CD8-positive, alpha-beta memory T cell (primary cell): ENCODE results near the gene PIK3AP1. TPM values are rescaled to one million over a fixed set of nuclear protein-coding genes. Genes with fewer than 3 reads are reported as not detected.
A peak's percentile ranks its signal among the peaks of the same experiment; 100 is the strongest.

ENCODE experiments used
- CTCF ChIA-PET: fragments of 350-600 bp; sonication (Branson Sonifier 250); formaldehyde crosslinking; loops from one replicate; lab custom pipeline; 2021; ENCODE audit warnings: antibody characterized with exemption; lab: Charles Lee
- POLR2A ChIA-PET: fragments of 350-600 bp; sonication (Branson Sonifier 250); formaldehyde crosslinking; loops from one replicate; lab custom pipeline; 2021; ENCODE audit warnings: antibody characterized with exemption; lab: Charles Lee
- DNase-seq, 5 donors: peaks; one replicate each; pipeline versions ENCODE4 v3.0.0 to v3.0.0-alpha.2; 2020 to 2022; ENCODE audit warnings: mixed read lengths in 1 of 5
- H3K27ac ChIP-seq: one replicate; pipeline ENCODE4 v1.7.0; 2013; ENCODE audit warnings: low read depth, mild to moderate bottlenecking, low read length, moderate library complexity
- H3K27me3 ChIP-seq: 2 replicates; pipeline ENCODE4 v1.7.0; 2013; ENCODE audit warnings: low read length, mild to moderate bottlenecking; ENCODE audit not compliant: insufficient read depth, poor library complexity, severe bottlenecking
- H3K36me3 ChIP-seq: 2 replicates; pipeline ENCODE4 v1.7.0; 2013; ENCODE audit warnings: mild to moderate bottlenecking, low read length, moderate library complexity; ENCODE audit not compliant: insufficient read depth
- H3K4me1 ChIP-seq: 2 replicates; pipeline ENCODE4 v1.7.0; 2013; ENCODE audit warnings: mild to moderate bottlenecking, low read length, moderate library complexity; ENCODE audit not compliant: insufficient read depth
- H3K4me3 ChIP-seq: 2 replicates; pipeline ENCODE4 v1.7.0; 2013; ENCODE audit warnings: mild to moderate bottlenecking, low read length
- H3K9me3 ChIP-seq: 2 replicates; pipeline ENCODE4 v1.7.0; 2013; ENCODE audit warnings: mild to moderate bottlenecking, low read length
- H3K27ac Mint-ChIP-seq, 8 donors: one replicate each; pipeline ENCODE4 v1.8.0; 2020 to 2021; ENCODE audit warnings: mixed read lengths in 8 of 8, mild to moderate bottlenecking in 6 of 8, inconsistent platforms in 3 of 8, moderate library complexity in 3 of 8
- H3K27me3 Mint-ChIP-seq, 2 donors: one replicate each; pipeline ENCODE4 v1.8.0; 2020 to 2021; ENCODE audit warnings: mixed read lengths in 2 of 2, mild to moderate bottlenecking in 1 of 2, moderate library complexity in 1 of 2
- H3K36me3 Mint-ChIP-seq, 3 donors: one replicate each; pipeline ENCODE4 v1.8.0; 2020 to 2021; ENCODE audit warnings: mixed read lengths in 3 of 3, inconsistent platforms in 1 of 3, mild to moderate bottlenecking in 1 of 3
- H3K4me1 Mint-ChIP-seq, 3 donors: one replicate each; pipeline ENCODE4 v1.8.0; 2020 to 2021; ENCODE audit warnings: mixed read lengths in 3 of 3, inconsistent platforms in 1 of 3, mild to moderate bottlenecking in 1 of 3
- H3K4me3 Mint-ChIP-seq, 7 donors: one replicate each; pipeline ENCODE4 v1.8.0; 2020 to 2021; ENCODE audit warnings: mixed read lengths in 7 of 7, mild to moderate bottlenecking in 6 of 7, moderate library complexity in 4 of 7, inconsistent platforms in 2 of 7
- H3K9me3 Mint-ChIP-seq, 5 donors: one replicate each; pipeline ENCODE4 v1.8.0; 2020 to 2022; ENCODE audit warnings: mixed read lengths in 5 of 5, mild to moderate bottlenecking in 3 of 5, moderate library complexity in 2 of 5, inconsistent platforms in 1 of 5
- polyA plus RNA-seq: library from polyadenylated mRNA; unstranded; fragments of 300-500 nt; fragmentation: Illumina TruSeq; gene quantifications from one replicate; pipeline ENCODE4 v1.2.3, GENCODE V29; 2021
- total RNA-seq, 2 experiments: library from RNA; stranded (reverse); gene quantifications; one replicate each; pipeline ENCODE4 v1.2.3, GENCODE V29; 2021

Gene PIK3AP1
- total and polyA plus RNA-seq, 3 experiments from 2014 or later = 5.7 to 37.0 (median 6.7) TPM

DNA sequence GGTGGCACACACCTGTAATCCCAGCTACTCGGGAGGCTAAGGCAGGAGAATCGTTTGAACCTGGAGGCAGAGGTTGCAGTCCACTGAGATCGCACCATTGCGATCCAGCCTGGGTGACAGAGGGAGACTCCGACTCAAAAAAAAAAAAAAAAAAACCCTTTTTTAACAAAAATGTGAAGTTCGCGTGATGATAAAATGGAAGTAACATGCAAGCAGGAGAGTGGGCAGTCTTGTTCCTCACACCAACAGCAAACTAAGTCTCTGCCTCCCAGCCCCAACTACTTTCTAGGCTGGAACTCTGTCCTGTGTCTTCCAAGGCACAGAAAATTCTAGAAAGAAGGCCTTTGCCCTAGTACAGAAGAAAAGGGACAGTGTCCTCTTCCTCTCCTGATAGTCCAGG lies 11.3 kb downstream of the PIK3AP1 start:
- no peaks in the 10 kb centered on the region for H3K9me3 Mint-ChIP-seq
- Histone ChIP-seq H3K27ac (no peak overlapping the region), H3K27me3 (no peaks in the 10 kb centered on the region), H3K4me3 (no peak overlapping the region), H3K36me3 (no peaks in the 10 kb centered on the region), H3K9me3 (no peaks in the 10 kb centered on the region), H3K4me1 (no peaks in the 10 kb centered on the region)
- ChIA-PET POLR2A (no interaction called here), CTCF (no interaction called here)
- no peak for DNase-seq
- peaks cover 9 to 15% (median 10%) of the 10 kb centered on the region in 3 donors for H3K4me1 Mint-ChIP-seq
- H3K36me3 Mint-ChIP-seq = peaks cover 1 to 18% (median 2%) of the 10 kb centered on the region in 3 donors
- H3K4me3 Mint-ChIP-seq = no peak overlapping the region
- peak overlapping the region in 1 of 8 donors; percentile 47 for H3K27ac Mint-ChIP-seq
- H3K27me3 Mint-ChIP-seq = no peaks in the 10 kb centered on the region

DNA sequence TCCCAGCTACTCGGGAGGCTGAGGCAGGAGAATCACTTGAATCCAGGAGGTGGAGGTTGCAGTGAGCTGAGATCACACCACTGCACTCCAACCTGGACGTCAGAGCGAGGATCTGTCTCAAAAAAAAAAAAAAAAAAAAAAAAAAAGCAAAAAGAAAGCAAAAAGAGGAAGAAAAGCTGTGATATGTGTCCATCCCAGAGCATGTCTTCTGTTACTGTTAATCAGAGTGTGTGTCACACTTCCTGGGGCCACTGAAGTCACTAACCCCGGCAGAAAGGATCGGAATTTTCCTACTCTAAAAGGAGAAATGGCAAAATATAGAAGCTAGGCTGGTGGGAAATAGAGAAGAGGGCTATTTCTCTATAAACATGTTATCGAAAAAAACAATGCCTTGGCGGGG lies 11.9 kb downstream of the PIK3AP1 start:
- no peaks in the 10 kb centered on the region for H3K27me3 ChIP-seq
- no peaks in the 10 kb centered on the region for H3K9me3 ChIP-seq
- Mint-ChIP-seq H3K4me3 (no peak overlapping the region), H3K27me3 (no peaks in the 10 kb centered on the region), H3K27ac (no peak overlapping the region), H3K9me3 (no peaks in the 10 kb centered on the region), H3K36me3 (peaks cover 1 to 18% (median 5%) of the 10 kb centered on the region in 3 donors), H3K4me1 (peaks cover 9 to 20% (median 16%) of the 10 kb centered on the region in 3 donors)
- H3K36me3 ChIP-seq = no peaks in the 10 kb centered on the region
- CTCF ChIA-PET = no interaction called here
- no peaks in the 10 kb centered on the region for H3K4me1 ChIP-seq
- no peak overlapping the region for H3K27ac ChIP-seq
- H3K4me3 ChIP-seq = no peak overlapping the region
- POLR2A ChIA-PET = interaction anchor here (0.6 kb wide), 1 partner anchor 86 kb away, joined by 5 read pairs; no protein-coding TSS in a partner anchor
- DNase-seq = no peak

DNA sequence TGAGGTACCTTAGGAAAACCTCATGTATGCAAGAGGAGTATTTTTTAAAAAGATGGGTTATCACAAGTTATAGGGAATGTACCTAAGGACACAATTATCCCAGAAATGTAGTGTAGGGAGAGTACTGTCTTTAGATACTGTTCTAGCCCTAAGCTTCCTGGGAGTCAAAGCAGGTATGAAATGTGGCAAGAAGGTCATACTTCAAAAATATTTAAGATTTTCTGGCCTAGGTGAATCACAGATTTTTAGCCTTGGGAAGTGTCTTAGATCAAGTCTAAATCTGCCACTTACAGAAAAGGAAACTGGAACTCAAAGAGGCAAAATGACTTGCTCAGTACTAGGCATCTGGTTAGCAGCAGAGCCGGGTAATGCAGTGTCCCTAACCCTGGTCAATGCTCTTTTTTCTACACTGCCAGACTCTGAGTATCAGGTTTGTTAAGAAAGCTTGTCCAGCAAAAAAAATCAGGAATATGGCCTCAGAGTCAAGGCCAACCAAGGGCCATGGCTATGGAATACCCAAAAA lies 13.9 kb downstream of the PIK3AP1 start:
- H3K4me1 Mint-ChIP-seq = peaks cover 7 to 25% (median 19%) of the 10 kb centered on the region in 3 donors
- no peaks in the 10 kb centered on the region for H3K9me3 Mint-ChIP-seq
- Histone ChIP-seq H3K27me3 (no peaks in the 10 kb centered on the region), H3K9me3 (no peaks in the 10 kb centered on the region), H3K4me1 (no peaks in the 10 kb centered on the region), H3K4me3 (no peak overlapping the region), H3K36me3 (no peaks in the 10 kb centered on the region), H3K27ac (no peak overlapping the region)
- ChIA-PET POLR2A (no interaction called here), CTCF (no interaction called here)
- no peak overlapping the region for H3K4me3 Mint-ChIP-seq
- peaks cover 3 to 17% (median 5%) of the 10 kb centered on the region in 3 donors for H3K36me3 Mint-ChIP-seq
- DNase-seq = no peak
- no peaks in the 10 kb centered on the region for H3K27me3 Mint-ChIP-seq
- H3K27ac Mint-ChIP-seq = no peak overlapping the region

DNA sequence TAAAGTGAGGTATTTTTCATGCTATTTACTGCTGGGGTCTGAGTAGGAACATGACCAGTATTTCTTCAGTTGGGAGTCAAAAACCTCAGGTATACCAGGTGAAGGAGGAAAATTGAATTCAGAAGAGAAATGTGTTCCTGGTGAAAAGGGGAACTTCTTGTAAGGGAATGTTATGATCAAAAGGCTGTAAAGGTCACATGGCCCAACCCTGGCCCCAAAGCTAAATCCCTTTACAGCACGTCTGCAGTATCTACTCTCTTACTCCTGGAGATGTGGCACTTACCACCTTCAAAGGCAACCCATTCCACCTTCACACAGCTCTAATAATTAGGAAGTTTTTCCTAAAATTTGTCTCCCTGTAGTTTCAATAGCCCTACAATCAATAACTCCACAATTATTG lies 15.2 kb downstream of the PIK3AP1 start:
- POLR2A ChIA-PET = no interaction called here
- Mint-ChIP-seq H3K4me1 (peaks cover 6 to 25% (median 23%) of the 10 kb centered on the region in 3 donors), H3K4me3 (no peak overlapping the region)

DNA sequence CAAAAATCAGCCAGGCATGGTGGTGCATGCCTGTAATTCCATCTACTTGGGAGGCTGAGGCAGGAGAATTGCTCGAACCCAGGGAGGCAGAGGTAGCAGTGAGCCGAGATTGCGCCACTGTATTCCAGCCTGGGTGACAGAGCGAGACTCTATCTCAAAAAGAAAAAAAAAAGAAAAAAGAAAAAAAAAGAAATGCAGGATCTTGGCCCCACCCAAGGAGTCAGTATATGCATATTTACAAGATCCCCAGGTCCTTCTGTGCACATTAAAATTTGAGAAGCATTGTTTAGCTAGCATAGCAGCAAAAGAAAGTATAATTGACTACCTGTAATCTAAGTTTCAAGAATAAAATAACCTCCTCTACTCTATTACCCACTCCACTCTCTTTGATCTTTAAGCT lies 15.8 kb downstream of the PIK3AP1 start:
- no peaks in the 10 kb centered on the region for H3K36me3 ChIP-seq
- H3K4me3 ChIP-seq = no peak overlapping the region
- no peak overlapping the region for H3K27ac ChIP-seq
- no peaks in the 10 kb centered on the region for H3K27me3 ChIP-seq
- CTCF ChIA-PET = interaction anchor here (1.3 kb wide), 1 partner anchor 13 kb away, joined by 3 read pairs; no protein-coding TSS in a partner anchor
- Mint-ChIP-seq H3K27ac (peak overlapping the region in 6 of 8 donors; percentile 4 to 72 (median 62)), H3K36me3 (peaks cover 3 to 20% (median 9%) of the 10 kb centered on the region in 3 donors), H3K9me3 (no peaks in the 10 kb centered on the region), H3K4me3 (no peak overlapping the region), H3K4me1 (peaks cover 6 to 25% (median 23%) of the 10 kb centered on the region in 3 donors), H3K27me3 (no peaks in the 10 kb centered on the region)
- no peak for DNase-seq
- no peaks in the 10 kb centered on the region for H3K4me1 ChIP-seq
- POLR2A ChIA-PET = no interaction called here
- H3K9me3 ChIP-seq = no peaks in the 10 kb centered on the region

More for the DNA sequence above, 15.2 kb downstream of the PIK3AP1 start:
- Histone ChIP-seq H3K4me3 (no peak overlapping the region), H3K4me1 (no peaks in the 10 kb centered on the region), H3K36me3 (no peaks in the 10 kb centered on the region), H3K9me3 (no peaks in the 10 kb centered on the region), H3K27me3 (no peaks in the 10 kb centered on the region), H3K27ac (no peak overlapping the region)
- Mint-ChIP-seq H3K36me3 (peaks cover 3 to 20% (median 5%) of the 10 kb centered on the region in 3 donors), H3K27me3 (no peaks in the 10 kb centered on the region), H3K27ac (peak overlapping the region in 5 of 8 donors; percentile 61 to 84 (median 70)), H3K9me3 (no peaks in the 10 kb centered on the region)
- CTCF ChIA-PET = interaction anchor here (1.3 kb wide), 1 partner anchor 12 kb away, joined by 3 read pairs; no protein-coding TSS in a partner anchor
- no peak for DNase-seq

DNA sequence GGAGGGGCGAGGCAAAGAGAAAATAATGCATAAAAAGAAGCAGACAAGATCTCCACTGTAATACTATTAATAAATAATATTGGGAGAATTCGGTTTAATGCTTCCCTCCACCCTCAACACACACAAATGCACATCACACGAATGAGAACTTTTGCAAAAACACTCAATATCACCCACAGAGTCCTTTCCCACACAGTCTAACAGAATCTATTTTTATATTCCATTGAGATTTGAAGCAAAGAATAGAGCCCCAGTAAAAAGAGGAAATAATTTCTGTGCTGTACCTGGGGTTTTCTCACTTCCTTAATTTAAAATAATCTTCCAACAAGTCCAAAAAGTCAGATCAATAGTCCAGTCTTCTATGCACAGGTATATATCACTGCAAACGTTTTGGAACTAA lies 17.0 kb downstream of the PIK3AP1 start:
- H3K4me1 Mint-ChIP-seq = peaks cover 6 to 25% (median 23%) of the 10 kb centered on the region in 3 donors
- H3K36me3 Mint-ChIP-seq = peaks cover 3 to 13% (median 9%) of the 10 kb centered on the region in 3 donors
- H3K27me3 Mint-ChIP-seq = no peaks in the 10 kb centered on the region
- Histone ChIP-seq H3K9me3 (no peaks in the 10 kb centered on the region), H3K27me3 (no peaks in the 10 kb centered on the region), H3K36me3 (no peaks in the 10 kb centered on the region), H3K27ac (no peak overlapping the region), H3K4me1 (no peaks in the 10 kb centered on the region), H3K4me3 (no peak overlapping the region)
- peak overlapping the region in 2 of 8 donors; percentile 20 to 42 for H3K27ac Mint-ChIP-seq
- no peak overlapping the region for H3K4me3 Mint-ChIP-seq
- CTCF ChIA-PET = no interaction called here
- DNase-seq = no peak
- no peaks in the 10 kb centered on the region for H3K9me3 Mint-ChIP-seq
- POLR2A ChIA-PET = no interaction called here

DNA sequence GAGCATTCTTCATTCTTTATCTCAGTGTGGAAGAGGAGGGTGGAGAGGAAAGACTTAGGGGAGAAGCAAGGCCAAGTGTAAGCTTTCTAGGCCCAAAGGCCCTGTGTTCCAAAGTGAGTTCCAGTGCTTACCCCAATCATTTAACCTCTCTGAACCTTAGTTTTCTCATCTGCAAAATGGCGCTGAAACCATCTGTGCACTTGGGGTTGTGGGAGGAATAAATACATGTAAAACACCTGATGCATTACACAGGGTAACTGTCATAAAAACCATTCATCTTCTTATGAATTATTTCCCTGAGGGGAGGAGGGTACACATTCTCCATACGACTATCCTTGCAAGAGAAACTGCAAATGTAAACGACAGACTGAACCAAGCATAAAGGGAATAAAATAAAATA lies 19.0 kb downstream of the PIK3AP1 start:
- peak overlapping the region in 2 of 7 donors; percentile 28 to 54 for H3K4me3 Mint-ChIP-seq

DNA sequence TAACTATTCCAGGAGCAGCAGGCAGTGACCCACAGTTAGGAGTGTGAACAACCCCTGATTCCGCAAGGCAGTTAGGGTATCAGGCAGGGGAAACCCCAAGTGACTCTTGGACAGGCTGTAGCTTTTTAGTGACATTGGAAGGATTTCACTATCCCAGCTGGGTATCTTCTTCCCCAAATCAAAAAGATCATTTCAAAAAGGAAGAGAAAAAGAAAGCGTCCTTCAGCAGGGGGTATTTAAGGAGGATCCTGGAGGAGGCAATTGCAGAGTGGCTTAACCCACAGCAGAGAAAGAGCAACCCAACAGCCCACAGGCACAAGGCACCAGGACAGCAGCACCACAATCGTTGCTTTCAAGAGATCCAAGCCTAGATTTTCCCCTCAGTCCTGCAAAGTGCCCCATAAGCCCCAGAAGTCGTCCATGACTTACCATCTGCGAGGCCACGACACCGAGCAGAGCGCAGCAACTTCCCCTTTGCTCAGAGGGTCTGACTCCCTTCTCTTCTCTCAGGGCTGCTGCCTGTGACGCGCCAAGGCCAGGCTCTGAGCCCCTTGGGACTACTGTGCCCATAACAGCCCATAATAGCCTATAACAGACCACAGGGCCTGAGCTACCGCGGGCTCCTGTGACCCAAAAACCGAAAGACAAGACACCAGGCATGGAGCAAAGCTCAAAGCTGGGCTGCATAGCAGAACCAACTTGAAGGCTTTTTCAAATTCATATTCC lies 19.8 kb downstream of the PIK3AP1 start:
- H3K27ac ChIP-seq = no peak overlapping the region
- CTCF ChIA-PET = no interaction called here
- H3K4me1 Mint-ChIP-seq = peaks cover 23 to 43% (median 43%) of the 10 kb centered on the region in 3 donors
- peak overlapping the region in 3 of 8 donors; percentile 42 to 93 (median 56) for H3K27ac Mint-ChIP-seq
- H3K9me3 Mint-ChIP-seq = no peaks in the 10 kb centered on the region
- no peaks in the 10 kb centered on the region for H3K27me3 Mint-ChIP-seq
- no peaks in the 10 kb centered on the region for H3K9me3 ChIP-seq
- H3K36me3 Mint-ChIP-seq = peaks cover 3 to 13% (median 4%) of the 10 kb centered on the region in 3 donors
- POLR2A ChIA-PET = no interaction called here
- no peak for DNase-seq
- no peaks in the 10 kb centered on the region for H3K27me3 ChIP-seq
- H3K36me3 ChIP-seq = no peaks in the 10 kb centered on the region
- H3K4me3 ChIP-seq = no peak overlapping the region
- peaks cover 9% of the 10 kb centered on the region for H3K4me1 ChIP-seq
- H3K4me3 Mint-ChIP-seq = peak overlapping the region in 3 of 7 donors; percentile 23 to 63 (median 63)

More for the DNA sequence above, 19.0 kb downstream of the PIK3AP1 start:
- H3K4me1 Mint-ChIP-seq = peaks cover 16 to 36% (median 35%) of the 10 kb centered on the region in 3 donors
- Histone ChIP-seq H3K4me1 (peaks cover 1% of the 10 kb centered on the region), H3K4me3 (no peak overlapping the region), H3K27ac (no peak overlapping the region), H3K9me3 (no peaks in the 10 kb centered on the region), H3K36me3 (no peaks in the 10 kb centered on the region), H3K27me3 (no peaks in the 10 kb centered on the region)
- CTCF ChIA-PET = no interaction called here
- peaks cover 3 to 13% (median 4%) of the 10 kb centered on the region in 3 donors for H3K36me3 Mint-ChIP-seq
- H3K27me3 Mint-ChIP-seq = no peaks in the 10 kb centered on the region
- H3K27ac Mint-ChIP-seq = peak overlapping the region in 2 of 8 donors; percentile 28 to 80
- no peak for DNase-seq
- H3K9me3 Mint-ChIP-seq = no peaks in the 10 kb centered on the region
- POLR2A ChIA-PET = no interaction called here
